HFFc6 (cell line): Measurements from ENCODE around the gene INTS11. TPM values are rescaled to one million over a fixed set of nuclear protein-coding genes. Genes with fewer than 3 reads are reported as not detected.
A peak's percentile ranks its signal among the peaks of the same experiment; 100 is the strongest.

Source experiments
- DNase-seq: peaks from one replicate; pipeline ENCODE4 v3.0.0-alpha.2; 2018
- H3K27ac Mint-ChIP-seq: 2 replicates; pipeline ENCODE4 v1.8.0; 2020; ENCODE audit warnings: mild to moderate bottlenecking, mixed read lengths
- H3K27me3 Mint-ChIP-seq: 2 replicates; pipeline ENCODE4 v1.8.0; 2021; ENCODE audit warnings: mild to moderate bottlenecking, moderate library complexity, mixed read lengths; ENCODE audit not compliant: insufficient read depth
- H3K36me3 Mint-ChIP-seq: 2 replicates; pipeline ENCODE4 v1.8.0; 2021; ENCODE audit warnings: low read depth, mixed read lengths
- H3K4me1 Mint-ChIP-seq: 2 replicates; pipeline ENCODE4 v1.8.0; 2020; ENCODE audit warnings: low read depth, mixed read lengths
- H3K4me3 Mint-ChIP-seq: 2 replicates; pipeline ENCODE4 v1.8.0; 2020; ENCODE audit warnings: mild to moderate bottlenecking, moderate library complexity, mixed read lengths
- H3K9me3 Mint-ChIP-seq: 2 replicates; pipeline ENCODE4 v1.8.0; 2020; ENCODE audit warnings: mild to moderate bottlenecking, mixed read lengths
- total RNA-seq, 6 experiments: library from RNA; stranded (reverse); fragmentation: NEBNext Ultra II Directional; extraction: Animal tissue kit (Norgen Biotek cat#: 25700); gene quantifications; 2 replicates in 1 of 6; 3 replicates in 5 of 6; pipeline ENCODE4 v1.2.3, GENCODE V29; 2021
- TF ChIP-seq, protein P1 (sequence below): fragments of 200-600 bp; sonication (generic); IDR thresholded peaks from 2 replicates; pipeline ENCODE4 v1.5.0; 2021; ENCODE audit warnings: antibody characterized with exemption, mild to moderate bottlenecking

Gene INTS11
- total RNA-seq, 6 experiments from 2014 or later: 65.6 to 78.3 (median 69.8) TPM

DNA sequence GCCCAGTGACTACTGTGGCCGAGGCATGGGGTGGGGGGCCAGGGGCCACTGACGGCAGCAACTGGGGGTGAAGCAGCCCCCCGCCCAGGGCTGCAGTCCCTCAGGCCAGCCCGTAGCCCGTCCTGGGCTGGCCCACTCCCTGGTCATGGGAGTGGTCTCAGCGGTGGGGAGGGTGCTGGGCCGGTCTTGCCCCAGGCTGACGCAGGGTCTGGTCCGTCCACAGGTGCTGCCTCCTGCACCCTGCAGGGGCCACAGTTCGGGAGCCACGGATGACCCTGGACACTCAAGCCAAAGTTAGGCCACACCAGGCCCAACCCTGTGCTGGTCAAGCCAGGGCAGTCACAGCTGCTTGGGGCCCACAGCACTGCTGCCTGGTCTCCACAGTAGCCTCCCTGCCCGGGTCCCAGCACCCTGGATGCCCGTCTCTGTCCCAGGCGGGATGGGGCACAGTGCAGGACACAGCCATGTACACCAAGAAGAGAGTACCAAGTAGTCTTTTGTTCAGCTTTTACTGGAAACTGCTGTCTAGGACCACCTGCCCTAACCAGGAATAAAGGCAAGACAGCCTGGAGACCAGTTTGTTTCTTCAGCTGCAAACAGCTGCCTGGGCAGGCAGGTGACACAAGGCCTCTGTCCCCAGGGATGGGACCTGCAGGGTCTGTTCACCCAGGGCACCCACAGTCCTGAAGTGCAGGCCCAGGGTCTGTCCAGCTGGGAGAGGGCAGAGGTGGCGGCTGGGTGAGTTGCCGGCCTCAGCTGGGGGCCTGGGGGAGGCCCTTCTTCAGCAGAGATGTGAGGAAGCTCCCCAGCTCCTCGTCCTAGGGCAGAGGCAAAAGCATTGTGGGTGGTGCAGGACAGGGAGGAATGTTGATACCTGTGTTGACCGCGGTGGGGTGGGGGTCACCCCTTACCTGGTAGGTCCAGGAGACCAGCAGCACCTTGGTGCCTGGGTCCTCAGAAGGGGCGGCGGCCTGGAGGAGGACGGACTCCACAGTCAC is 13.1 kb downstream of the INTS11 start:
- H3K27me3 Mint-ChIP-seq: peaks cover 7% of the 10 kb centered on the region
- no peaks in the 10 kb centered on the region; the same call in 1 of the 2 replicates for H3K36me3 Mint-ChIP-seq
- no peaks in the 10 kb centered on the region for H3K9me3 Mint-ChIP-seq
- DNase-seq: no peak
- H3K4me3 Mint-ChIP-seq: no peak overlapping the region
- H3K27ac Mint-ChIP-seq: no peak overlapping the region
- TF ChIP-seq, protein P1, sequence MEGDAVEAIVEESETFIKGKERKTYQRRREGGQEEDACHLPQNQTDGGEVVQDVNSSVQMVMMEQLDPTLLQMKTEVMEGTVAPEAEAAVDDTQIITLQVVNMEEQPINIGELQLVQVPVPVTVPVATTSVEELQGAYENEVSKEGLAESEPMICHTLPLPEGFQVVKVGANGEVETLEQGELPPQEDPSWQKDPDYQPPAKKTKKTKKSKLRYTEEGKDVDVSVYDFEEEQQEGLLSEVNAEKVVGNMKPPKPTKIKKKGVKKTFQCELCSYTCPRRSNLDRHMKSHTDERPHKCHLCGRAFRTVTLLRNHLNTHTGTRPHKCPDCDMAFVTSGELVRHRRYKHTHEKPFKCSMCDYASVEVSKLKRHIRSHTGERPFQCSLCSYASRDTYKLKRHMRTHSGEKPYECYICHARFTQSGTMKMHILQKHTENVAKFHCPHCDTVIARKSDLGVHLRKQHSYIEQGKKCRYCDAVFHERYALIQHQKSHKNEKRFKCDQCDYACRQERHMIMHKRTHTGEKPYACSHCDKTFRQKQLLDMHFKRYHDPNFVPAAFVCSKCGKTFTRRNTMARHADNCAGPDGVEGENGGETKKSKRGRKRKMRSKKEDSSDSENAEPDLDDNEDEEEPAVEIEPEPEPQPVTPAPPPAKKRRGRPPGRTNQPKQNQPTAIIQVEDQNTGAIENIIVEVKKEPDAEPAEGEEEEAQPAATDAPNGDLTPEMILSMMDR: no peak
- H3K4me1 Mint-ChIP-seq: peaks cover 8% of the 10 kb centered on the region

DNA sequence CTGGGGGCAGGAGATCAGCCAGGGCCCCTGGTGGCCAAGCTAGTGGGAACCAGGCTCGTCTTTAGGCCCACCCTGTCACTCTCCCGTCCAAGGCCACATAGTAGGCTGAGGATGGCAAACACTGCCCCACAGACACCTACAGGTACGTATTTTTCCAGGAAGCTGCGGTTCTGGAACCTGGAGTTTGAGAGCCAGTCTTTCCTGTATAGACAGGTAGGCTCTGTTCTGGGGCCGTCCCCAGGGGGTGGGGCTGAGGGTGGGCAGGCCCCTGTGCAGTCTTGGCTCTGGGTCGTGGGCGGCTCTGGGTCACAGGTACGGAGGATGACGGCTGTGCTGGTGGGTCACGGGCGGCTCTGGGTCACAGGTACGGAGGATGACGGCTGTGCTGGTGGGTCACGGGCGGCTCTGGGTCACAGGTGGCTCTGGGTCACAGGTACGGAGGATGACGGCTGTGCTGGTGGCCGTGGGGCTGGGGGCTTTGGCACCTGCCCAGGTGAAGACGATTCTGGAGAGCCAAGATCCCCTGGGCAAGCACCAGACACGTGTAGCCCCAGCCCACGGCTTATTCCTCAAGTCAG is 13.9 kb downstream of the INTS11 start:
- TF ChIP-seq, protein P1: no peak
- Mint-ChIP-seq H3K4me1 (peaks cover 16% of the 10 kb centered on the region), H3K4me3 (no peak overlapping the region; the same call in 1 of the 2 replicates), H3K27ac (no peak overlapping the region), H3K36me3 (no peaks in the 10 kb centered on the region; the same call in 1 of the 2 replicates), H3K9me3 (no peaks in the 10 kb centered on the region), H3K27me3 (peaks cover 6% of the 10 kb centered on the region)
- no peak for DNase-seq

DNA sequence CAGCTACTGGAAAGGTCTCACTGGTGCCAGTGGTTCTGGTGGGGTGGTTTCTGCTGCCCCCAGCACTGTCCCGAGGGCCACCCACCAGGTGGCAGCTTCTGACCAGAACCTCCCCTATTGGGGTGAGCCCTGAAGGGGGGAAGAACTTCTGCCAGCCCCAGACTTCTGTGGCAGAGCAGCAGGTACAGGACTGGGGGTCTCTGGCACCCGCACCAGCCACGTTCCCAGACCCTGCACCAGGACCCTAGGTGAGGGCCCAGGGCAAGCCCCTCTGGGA is 14.4 kb downstream of the INTS11 start:
- peaks cover 6% of the 10 kb centered on the region for H3K27me3 Mint-ChIP-seq
- peaks cover 18% of the 10 kb centered on the region for H3K4me1 Mint-ChIP-seq
- H3K36me3 Mint-ChIP-seq: no peaks in the 10 kb centered on the region; the same call in 1 of the 2 replicates
- DNase-seq: no peak
- TF ChIP-seq, protein P1: peak; percentile 9; the same call in 1 of the 2 replicates
- peak overlapping the region; percentile 82 for H3K4me3 Mint-ChIP-seq
- H3K27ac Mint-ChIP-seq: no peak overlapping the region
- no peaks in the 10 kb centered on the region for H3K9me3 Mint-ChIP-seq

DNA sequence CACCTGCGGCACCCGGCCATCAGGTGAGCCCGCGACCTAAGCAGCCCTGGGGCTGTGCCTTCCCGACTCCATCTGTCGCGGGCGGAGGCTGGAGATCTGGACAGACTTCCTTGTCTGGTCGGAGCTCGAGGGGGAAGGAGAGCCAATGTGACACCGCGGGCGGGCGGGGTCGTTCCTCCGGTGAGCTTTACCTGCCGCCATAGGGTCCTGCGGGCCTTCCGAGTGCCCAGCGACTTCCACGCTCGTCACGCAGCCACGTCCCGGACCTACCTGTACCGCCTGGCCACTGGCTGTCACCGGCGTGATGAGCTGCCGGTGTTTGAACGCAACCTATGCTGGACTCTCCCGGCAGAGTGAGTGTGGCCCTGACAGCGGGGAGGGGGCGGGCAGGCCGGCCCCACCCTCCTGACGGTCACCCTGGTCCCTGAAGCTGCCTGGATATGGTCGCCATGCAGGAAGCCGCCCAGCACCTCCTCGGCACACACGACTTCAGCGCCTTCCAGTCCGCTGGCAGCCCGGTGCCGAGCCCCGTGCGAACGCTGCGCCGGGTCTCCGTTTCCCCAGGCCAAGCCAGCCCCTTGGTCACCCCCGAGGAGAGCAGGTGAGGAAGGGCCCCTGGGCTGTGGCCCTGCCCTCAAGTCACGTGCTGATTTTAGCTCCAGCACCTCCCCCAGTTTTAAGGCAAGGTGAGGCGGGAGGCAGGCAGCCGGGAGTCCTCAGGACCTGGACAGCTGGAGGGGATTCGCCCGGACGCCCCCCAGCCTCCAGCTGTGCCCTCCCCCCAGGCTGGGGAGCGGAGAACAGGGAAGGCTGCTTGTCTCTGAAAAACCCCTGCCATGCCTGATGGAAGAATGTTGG is 15.0 kb downstream of the INTS11 start:
- H3K27ac Mint-ChIP-seq: peak overlapping the region; percentile 45

More for the DNA sequence above, 15.0 kb downstream of the INTS11 start:
- no peak for DNase-seq
- Mint-ChIP-seq H3K4me3 (peak overlapping the region; percentile 82), H3K36me3 (no peaks in the 10 kb centered on the region; the same call in 1 of the 2 replicates), H3K9me3 (no peaks in the 10 kb centered on the region), H3K4me1 (peaks cover 24% of the 10 kb centered on the region), H3K27me3 (peaks cover 3% of the 10 kb centered on the region)
- TF ChIP-seq, protein P1: no peak
